ENCODE measurements around the gene C6orf132. TPM values are rescaled to one million over a fixed set of nuclear protein-coding genes. Genes with fewer than 3 reads are reported as not detected.

C6orf132 gene
- total RNA-seq, 1 donor from 2014 or later: 41.2 TPM

- DNase-seq (ENCODE audit: low spot score): no peak
Measured at GRCh38 chr6:42135161-42135560, 7.3 kb downstream of the C6orf132 start.

GRCh38 chr6:42133926-42134325, 8.5 kb downstream of the C6orf132 start:
- no peak for DNase-seq (ENCODE audit: low spot score)

GRCh38 chr6:42131531-42131930, 10.9 kb downstream of the C6orf132 start:
- no peak for DNase-seq (ENCODE audit: low spot score)

GRCh38 chr6:42129360-42129676, 13.1 kb downstream of the C6orf132 start:
- DNase-seq (ENCODE audit: low spot score): no peak

- DNase-seq (ENCODE audit: low spot score): no peak
Measured at GRCh38 chr6:42128460-42129359, 13.7 kb downstream of the C6orf132 start.

GRCh38 chr6:42125663-42126062, 16.8 kb downstream of the C6orf132 start:
- DNase-seq (ENCODE audit: low spot score): no peak

- no peak for DNase-seq (ENCODE audit: low spot score)
Measured at GRCh38 chr6:42125231-42125630, 17.2 kb downstream of the C6orf132 start.

GRCh38 chr6:42124223-42124836, 18.1 kb downstream of the C6orf132 start:
- no peak for DNase-seq (ENCODE audit: low spot score)

- no peak for DNase-seq (ENCODE audit: low spot score)
Measured at GRCh38 chr6:42123379-42124103, 18.9 kb downstream of the C6orf132 start.

- DNase-seq (ENCODE audit: low spot score): no peak
Measured at GRCh38 chr6:42120895-42121865, 21.2 kb downstream of the C6orf132 start.

GRCh38 chr6:42118162-42119001, 24.0 kb downstream of the C6orf132 start:
- DNase-seq (ENCODE audit: low spot score): peak; percentile 91

GRCh38 chr6:42117843-42118161, 24.6 kb downstream of the C6orf132 start:
- no peak for DNase-seq (ENCODE audit: low spot score)

GRCh38 chr6:42113936-42114636, 28.3 kb downstream of the C6orf132 start:
- no peak for DNase-seq (ENCODE audit: low spot score)

- no peak for DNase-seq (ENCODE audit: low spot score)
Measured at GRCh38 chr6:42112351-42112750, 30.1 kb downstream of the C6orf132 start.

GRCh38 chr6:42110683-42111082, 31.7 kb downstream of the C6orf132 start:
- DNase-seq (ENCODE audit: low spot score): no peak

GRCh38 chr6:42108071-42108470, 34.3 kb downstream of the C6orf132 start:
- DNase-seq (ENCODE audit: low spot score): no peak

GRCh38 chr6:42106112-42107023, 36.1 kb downstream of the C6orf132 start:
- DNase-seq (ENCODE audit: low spot score): no peak

- no peak for DNase-seq (ENCODE audit: low spot score)
Measured at GRCh38 chr6:42105709-42106108, 36.7 kb downstream of the C6orf132 start.

- no peak for DNase-seq (ENCODE audit: low spot score)
Measured at GRCh38 chr6:42105156-42105648, 37.2 kb downstream of the C6orf132 start.

All from mucosa of gallbladder (tissue), 1 donor.